Keratinocyte (primary cell): ENCODE data around the gene LINC01488. TPM values are rescaled to one million over a fixed set of nuclear protein-coding genes. Genes with fewer than 3 reads are reported as not detected.

ENCODE experiments used
- DNase-seq: peaks from one replicate; pipeline ENCODE4 v3.0.0-alpha.2; 2011; ENCODE audit warnings: low read depth, missing footprints, low spot score
- FAIRE-seq: peaks from 2 replicates; lab custom pipeline; 2011; peaks lifted over from hg19 to GRCh38; lab: Jason Lieb, UNC
- H2AFZ ChIP-seq: 2 replicates; pipeline ENCODE4 v1.6.0; 2012; ENCODE audit warnings: low read length, control low read depth, inconsistent platforms; ENCODE audit not compliant: control insufficient read depth
- H3K27ac ChIP-seq: 2 replicates; pipeline ENCODE4 v1.5.1; 2011; ENCODE audit warnings: low read length; ENCODE audit not compliant: control insufficient read depth, insufficient read depth
- H3K27me3 ChIP-seq: 3 replicates; pipeline ENCODE4 v1.6.0; 2011; ENCODE audit warnings: low read length; ENCODE audit not compliant: control insufficient read depth, insufficient read depth; ENCODE audit errors: extremely low read depth
- H3K36me3 ChIP-seq, 2 experiments: 2 replicates in 1 of 2; 3 replicates in 1 of 2; pipeline ENCODE4 v1.5.1; 2011; ENCODE audit warnings: low read length in 2 of 2, mild to moderate bottlenecking in 1 of 2; ENCODE audit not compliant: control insufficient read depth in 2 of 2, insufficient read depth in 2 of 2; ENCODE audit errors: extremely low read depth in 1 of 2
- H3K4me1 ChIP-seq: 3 replicates; pipeline ENCODE4 v1.5.1; 2011; ENCODE audit warnings: low read length; ENCODE audit not compliant: control insufficient read depth, insufficient read depth; ENCODE audit errors: extremely low read depth
- H3K4me2 ChIP-seq: 3 replicates; pipeline ENCODE4 v1.6.0; 2011; ENCODE audit warnings: low read depth, low read length; ENCODE audit not compliant: control insufficient read depth, insufficient read depth; ENCODE audit errors: extremely low read depth
- H3K4me3 ChIP-seq, 3 experiments: fragments of 200-600 bp in 1 of 3; sonication (generic) in 1 of 3; 2 replicates in 2 of 3; 3 replicates in 1 of 3; pipeline ENCODE4 v1.5.1; 2011 to 2016; ENCODE audit warnings: low read length in 3 of 3, mild to moderate bottlenecking in 3 of 3, control low read depth in 2 of 3, inconsistent platforms in 1 of 3, low read depth in 1 of 3, mixed read lengths in 1 of 3, mixed run types in 1 of 3, moderate library complexity in 1 of 3; ENCODE audit not compliant: control insufficient read depth in 2 of 3, insufficient read depth in 2 of 3; ENCODE audit errors: extremely low read depth in 1 of 3
- H3K79me2 ChIP-seq: 2 replicates; pipeline ENCODE4 v1.6.0; 2012; ENCODE audit warnings: low read length; ENCODE audit not compliant: control insufficient read depth, insufficient read depth
- H3K9ac ChIP-seq: 3 replicates; pipeline ENCODE4 v1.6.0; 2011; ENCODE audit warnings: low read length; ENCODE audit not compliant: control insufficient read depth, insufficient read depth; ENCODE audit errors: extremely low read depth
- H3K9me1 ChIP-seq: 3 replicates; pipeline ENCODE4 v1.6.0; 2011; ENCODE audit warnings: low read length; ENCODE audit not compliant: control insufficient read depth, insufficient read depth; ENCODE audit errors: extremely low read depth
- H3K9me3 ChIP-seq: 2 replicates; pipeline ENCODE4 v1.5.1; 2012; ENCODE audit warnings: low read depth, low read length; ENCODE audit not compliant: control insufficient read depth
- H4K20me1 ChIP-seq: 3 replicates; pipeline ENCODE4 v1.6.0; 2011; ENCODE audit warnings: low read length; ENCODE audit not compliant: control insufficient read depth, insufficient read depth; ENCODE audit errors: extremely low read depth
- EZH2 ChIP-seq: IDR thresholded peaks from one replicate; pipeline ENCODE4 v1.6.1; 2012; ENCODE audit warnings: inconsistent platforms, mild to moderate bottlenecking, low read length, moderate library complexity
- dilution Hi-C: fragments of 300-500 bp; cut with MboI; formaldehyde crosslinking; loops from one replicate; pipeline ENCODE4 v1.7.0; 2020; ENCODE audit warnings: low sequenced_read_pairs; ENCODE audit not compliant: extremely low pct_ligation_motif_present
- polyA plus RNA-seq, 5 experiments: library from polyadenylated mRNA; depleted of rRNA in 3 of 5; stranded (reverse) in 3 of 5; stranded (forward) in 1 of 5; unstranded in 1 of 5; fragments of >200 nt; gene quantifications; 1 replicate in 1 of 5; 2 replicates in 3 of 5; 3 replicates in 1 of 5; pipeline versions ENCODE4 v1.2.1 to v1.2.3, GENCODE V29; 2011 to 2012; ENCODE audit warnings: missing spikeins in 2 of 5, low read depth in 1 of 5, low replicate concordance in 1 of 5
- TF ChIP-seq, protein P1 (sequence below), 3 experiments: IDR thresholded peaks in 1 of 3; conservative IDR thresholded peaks in 1 of 3; optimal IDR thresholded peaks in 1 of 3; 2 replicates in 2 of 3; 3 replicates in 1 of 3; pipeline versions ENCODE3 to v1.5.1; 2011; ENCODE audit warnings: low read length in 3 of 3, mild to moderate bottlenecking in 3 of 3, moderate library complexity in 2 of 3, control low read depth in 1 of 3, inconsistent platforms in 1 of 3; ENCODE audit not compliant: insufficient read depth in 2 of 3; ENCODE audit errors: extremely low read depth in 1 of 3

Gene LINC01488
- polyA plus RNA-seq, 1 donor (not counting 4 experiments of a cell fraction or from before 2014, with no cell fraction given): not detected

DNA sequence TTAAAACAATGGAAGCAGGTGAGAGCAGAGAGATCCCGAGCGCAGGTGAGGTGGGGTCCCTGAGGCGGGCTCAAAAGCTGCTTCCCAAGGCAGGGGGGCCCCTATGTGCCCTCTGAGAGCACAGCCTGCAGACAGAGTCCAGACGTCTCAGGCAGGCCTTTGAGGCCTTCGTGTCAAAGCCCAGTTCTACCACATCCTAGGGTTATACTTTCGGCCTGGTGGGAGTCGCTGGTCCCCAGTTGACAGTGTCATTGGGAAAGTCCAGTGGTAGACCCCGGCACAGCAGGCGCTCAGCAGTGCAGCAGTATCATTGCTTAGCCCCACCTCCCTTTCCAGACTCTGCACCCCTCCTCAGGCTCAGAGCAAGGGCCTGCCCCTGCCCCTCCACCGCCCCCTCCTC is 9.1 kb downstream of the LINC01488 start:
- no peak overlapping the region for H3K9ac ChIP-seq
- no peak overlapping the region for H3K27ac ChIP-seq
- no peak for TF ChIP-seq EZH2
- TF ChIP-seq, protein P1, sequence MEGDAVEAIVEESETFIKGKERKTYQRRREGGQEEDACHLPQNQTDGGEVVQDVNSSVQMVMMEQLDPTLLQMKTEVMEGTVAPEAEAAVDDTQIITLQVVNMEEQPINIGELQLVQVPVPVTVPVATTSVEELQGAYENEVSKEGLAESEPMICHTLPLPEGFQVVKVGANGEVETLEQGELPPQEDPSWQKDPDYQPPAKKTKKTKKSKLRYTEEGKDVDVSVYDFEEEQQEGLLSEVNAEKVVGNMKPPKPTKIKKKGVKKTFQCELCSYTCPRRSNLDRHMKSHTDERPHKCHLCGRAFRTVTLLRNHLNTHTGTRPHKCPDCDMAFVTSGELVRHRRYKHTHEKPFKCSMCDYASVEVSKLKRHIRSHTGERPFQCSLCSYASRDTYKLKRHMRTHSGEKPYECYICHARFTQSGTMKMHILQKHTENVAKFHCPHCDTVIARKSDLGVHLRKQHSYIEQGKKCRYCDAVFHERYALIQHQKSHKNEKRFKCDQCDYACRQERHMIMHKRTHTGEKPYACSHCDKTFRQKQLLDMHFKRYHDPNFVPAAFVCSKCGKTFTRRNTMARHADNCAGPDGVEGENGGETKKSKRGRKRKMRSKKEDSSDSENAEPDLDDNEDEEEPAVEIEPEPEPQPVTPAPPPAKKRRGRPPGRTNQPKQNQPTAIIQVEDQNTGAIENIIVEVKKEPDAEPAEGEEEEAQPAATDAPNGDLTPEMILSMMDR (optimal IDR thresholded peaks at IDR 0.05 in 1 of 3, IDR thresholded peaks at IDR 0.05 in 1 of 3, conservative IDR thresholded peaks at IDR 0.05 in 1 of 3; ENCODE audit: extremely low read depth in 1 of 3, insufficient read depth in 2 of 3, low read length in 3 of 3): no peak
- H3K4me3 ChIP-seq: no peak overlapping the region
- DNase-seq (no peak), FAIRE-seq (no peak)
- H3K79me2 ChIP-seq: no peaks in the 10 kb centered on the region
- H2AFZ ChIP-seq: no peak overlapping the region
- no peaks in the 10 kb centered on the region for H4K20me1 ChIP-seq
- H3K27me3 ChIP-seq: peaks cover 27% of the 10 kb centered on the region
- dilution Hi-C loops: no loop called here
- H3K36me3 ChIP-seq: no peaks in the 10 kb centered on the region
- H3K4me1 ChIP-seq: no peaks in the 10 kb centered on the region
- no peak overlapping the region for H3K4me2 ChIP-seq
- no peaks in the 10 kb centered on the region for H3K9me1 ChIP-seq
- H3K9me3 ChIP-seq: no peaks in the 10 kb centered on the region

GRCh38 chr11:69491071-69492031 is 9.9 kb downstream of the LINC01488 start:
- H2AFZ ChIP-seq: no peak overlapping the region
- no peaks in the 10 kb centered on the region for H3K9me1 ChIP-seq
- H3K27ac ChIP-seq: no peak overlapping the region
- no peak for FAIRE-seq
- no peaks in the 10 kb centered on the region for H3K9me3 ChIP-seq
- no peaks in the 10 kb centered on the region for H3K36me3 ChIP-seq
- H3K9ac ChIP-seq: no peak overlapping the region
- no peak overlapping the region for H3K4me2 ChIP-seq
- no peak for DNase-seq
- no peaks in the 10 kb centered on the region for H4K20me1 ChIP-seq
- no peak for TF ChIP-seq EZH2
- TF ChIP-seq, protein P1 (optimal IDR thresholded peaks at IDR 0.05 in 1 of 3, IDR thresholded peaks at IDR 0.05 in 1 of 3, conservative IDR thresholded peaks at IDR 0.05 in 1 of 3; ENCODE audit: extremely low read depth in 1 of 3, insufficient read depth in 2 of 3, low read length in 3 of 3): no peak
- dilution Hi-C loops: no loop called here
- no peaks in the 10 kb centered on the region for H3K4me1 ChIP-seq
- peaks cover 25% of the 10 kb centered on the region for H3K27me3 ChIP-seq
- no peaks in the 10 kb centered on the region for H3K79me2 ChIP-seq
- no peak overlapping the region for H3K4me3 ChIP-seq
